Measurements from ENCODE around the gene KIF3A. TPM values are rescaled to one million over a fixed set of nuclear protein-coding genes. Genes with fewer than 3 reads are reported as not detected.

Gene KIF3A
- total RNA-seq, 6 experiments from 2014 or later: 1.3 to 4.2 (median 2.1) TPM

GRCh38 chr5:132684491-132684890, 52.9 kb downstream of the KIF3A start:
- ATAC-seq (no peak), DNase-seq (no peak)
- Histone ChIP-seq H3K4me1 (no peaks in the 10 kb centered on the region), H3K36me3 (no peaks in the 10 kb centered on the region), H3K4me3 (no peak overlapping the region), H3K27me3 (no peaks in the 10 kb centered on the region), H3K9me3 (no peaks in the 10 kb centered on the region), H3K27ac (no peak overlapping the region)
- 75% methylated on average over 6 of the region's 6 CpGs for WGBS (ENCODE audit: insufficient coverage, low coverage, low lambda C conversion rate, missing lambda C conversion rate)
- intact Hi-C loops (cut with DNase I): no loop called here
- no peak for TF ChIP-seq CTCF (IDR thresholded peaks at IDR 0.05)
- TF ChIP-seq POLR2A (IDR thresholded peaks at IDR 0.05): no peak

- Histone ChIP-seq H3K4me1 (no peaks in the 10 kb centered on the region), H3K9me3 (no peaks in the 10 kb centered on the region), H3K27me3 (no peaks in the 10 kb centered on the region), H3K36me3 (no peaks in the 10 kb centered on the region), H3K4me3 (no peak overlapping the region), H3K27ac (no peak overlapping the region)
- DNase-seq (no peak), ATAC-seq (no peak)
- intact Hi-C loops (cut with DNase I): no loop called here
- no peak for TF ChIP-seq POLR2A (IDR thresholded peaks at IDR 0.05)
- no peak for TF ChIP-seq CTCF (IDR thresholded peaks at IDR 0.05)
- WGBS (ENCODE audit: insufficient coverage, low coverage, low lambda C conversion rate, missing lambda C conversion rate): no CpG with 5 or more reads among the region's 4 CpGs
Observed at GRCh38 chr5:132681983-132682382, 55.4 kb downstream of the KIF3A start.

- Histone ChIP-seq H3K36me3 (no peaks in the 10 kb centered on the region), H3K27me3 (no peaks in the 10 kb centered on the region), H3K9me3 (no peaks in the 10 kb centered on the region), H3K27ac (no peak overlapping the region), H3K4me3 (no peak overlapping the region), H3K4me1 (no peaks in the 10 kb centered on the region)
- ATAC-seq (no peak), DNase-seq (no peak)
- 100% methylated on average over 2 of the region's 2 CpGs for WGBS (ENCODE audit: insufficient coverage, low coverage, low lambda C conversion rate, missing lambda C conversion rate)
- no peak for TF ChIP-seq POLR2A (IDR thresholded peaks at IDR 0.05)
- TF ChIP-seq CTCF (IDR thresholded peaks at IDR 0.05): no peak
- intact Hi-C loops (cut with DNase I): no loop called here
Observed at GRCh38 chr5:132681476-132681831, 55.9 kb downstream of the KIF3A start.

- no peak for TF ChIP-seq POLR2A (IDR thresholded peaks at IDR 0.05)
- no peak for TF ChIP-seq CTCF (IDR thresholded peaks at IDR 0.05)
- DNase-seq (no peak), ATAC-seq (no peak)
- 92% methylated on average over 7 of the region's 8 CpGs for WGBS (ENCODE audit: insufficient coverage, low coverage, low lambda C conversion rate, missing lambda C conversion rate)
- no peaks in the 10 kb centered on the region for H3K9me3 ChIP-seq
- H3K36me3 ChIP-seq: no peaks in the 10 kb centered on the region
- H3K27ac ChIP-seq: no peak overlapping the region
- H3K4me1 ChIP-seq: no peaks in the 10 kb centered on the region
- no peak overlapping the region for H3K4me3 ChIP-seq
- intact Hi-C loops (cut with DNase I): no loop called here
- H3K27me3 ChIP-seq: no peaks in the 10 kb centered on the region
Observed at GRCh38 chr5:132680780-132681475, 56.4 kb downstream of the KIF3A start.
